Glomerular visceral epithelial cell (primary cell): Measurements from ENCODE around the gene BTNL3.
"Not testable (repeated sequence)": the region's sequence is repeated elsewhere in the genome, so short reads cannot be mapped to it uniquely, and the experiment has no call there.

Source experiments
- DNase-seq: peaks from one replicate; pipeline ENCODE4 v3.0.0-alpha.2; 2016; ENCODE audit errors: extremely low spot score

BTNL3 gene, protein sequence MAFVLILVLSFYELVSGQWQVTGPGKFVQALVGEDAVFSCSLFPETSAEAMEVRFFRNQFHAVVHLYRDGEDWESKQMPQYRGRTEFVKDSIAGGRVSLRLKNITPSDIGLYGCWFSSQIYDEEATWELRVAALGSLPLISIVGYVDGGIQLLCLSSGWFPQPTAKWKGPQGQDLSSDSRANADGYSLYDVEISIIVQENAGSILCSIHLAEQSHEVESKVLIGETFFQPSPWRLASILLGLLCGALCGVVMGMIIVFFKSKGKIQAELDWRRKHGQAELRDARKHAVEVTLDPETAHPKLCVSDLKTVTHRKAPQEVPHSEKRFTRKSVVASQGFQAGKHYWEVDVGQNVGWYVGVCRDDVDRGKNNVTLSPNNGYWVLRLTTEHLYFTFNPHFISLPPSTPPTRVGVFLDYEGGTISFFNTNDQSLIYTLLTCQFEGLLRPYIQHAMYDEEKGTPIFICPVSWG

DNA sequence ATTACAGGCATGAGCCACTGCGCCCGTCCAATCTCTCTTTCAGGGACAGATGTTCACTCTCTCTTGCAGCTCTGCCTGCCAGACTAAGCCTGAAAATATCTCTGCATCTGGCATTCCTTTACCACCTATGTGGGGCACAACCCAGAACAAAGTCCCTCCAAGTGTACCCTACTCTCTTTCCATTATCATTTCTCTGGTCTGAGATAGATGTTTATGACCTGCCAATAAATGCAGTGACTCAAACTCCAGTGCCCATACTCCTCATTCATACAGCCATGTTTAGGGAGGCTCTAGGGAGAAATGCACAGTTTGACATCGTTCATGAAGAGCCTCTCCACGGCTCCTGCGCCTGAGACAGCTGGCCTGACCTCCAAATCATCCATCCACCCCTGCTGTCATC, at the start of gene BTNL3:
TSS of gene BTNL3 (plus strand) at position 255 of the 400 bp plus-strand sequence. CDS start 183 bp downstream, outside the sequence.
- no peak for DNase-seq

DNA sequence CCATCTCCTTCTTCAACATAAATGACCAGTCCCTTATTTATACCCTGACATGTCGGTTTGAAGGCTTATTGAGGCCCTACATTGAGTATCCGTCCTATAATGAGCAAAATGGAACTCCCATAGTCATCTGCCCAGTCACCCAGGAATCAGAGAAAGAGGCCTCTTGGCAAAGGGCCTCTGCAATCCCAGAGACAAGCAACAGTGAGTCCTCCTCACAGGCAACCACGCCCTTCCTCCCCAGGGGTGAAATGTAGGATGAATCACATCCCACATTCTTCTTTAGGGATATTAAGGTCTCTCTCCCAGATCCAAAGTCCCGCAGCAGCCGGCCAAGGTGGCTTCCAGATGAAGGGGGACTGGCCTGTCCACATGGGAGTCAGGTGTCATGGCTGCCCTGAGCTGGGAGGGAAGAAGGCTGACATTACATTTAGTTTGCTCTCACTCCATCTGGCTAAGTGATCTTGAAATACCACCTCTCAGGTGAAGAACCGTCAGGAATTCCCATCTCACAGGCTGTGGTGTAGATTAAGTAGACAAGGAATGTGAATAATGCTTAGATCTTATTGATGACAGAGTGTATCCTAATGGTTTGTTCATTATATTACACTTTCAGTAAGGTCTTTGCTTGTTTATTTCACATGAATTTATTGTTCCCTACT, 38.2 kb upstream of the BTNL3 start:
- no peak for DNase-seq

DNA sequence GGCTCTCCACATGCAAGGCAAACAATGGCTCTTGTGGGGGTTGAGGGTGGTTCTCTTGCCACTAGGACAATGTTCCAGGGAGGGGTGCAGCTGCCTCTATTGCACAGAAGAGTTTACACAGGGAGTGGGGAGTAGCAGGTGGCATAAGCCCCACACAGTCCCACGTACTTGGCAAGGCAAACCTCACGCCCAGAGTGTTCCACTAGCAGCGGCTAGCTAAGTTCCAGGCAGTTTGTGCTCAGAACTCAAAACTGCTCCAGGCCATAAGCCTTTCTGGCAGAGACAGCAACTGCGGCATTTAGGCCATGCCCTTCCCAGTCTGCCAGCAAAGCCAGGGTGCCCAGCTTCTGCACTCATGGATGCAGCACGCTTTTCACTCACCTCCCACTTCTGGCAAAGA, 29.0 kb upstream of the BTNL3 start:
- DNase-seq: no peak

DNA sequence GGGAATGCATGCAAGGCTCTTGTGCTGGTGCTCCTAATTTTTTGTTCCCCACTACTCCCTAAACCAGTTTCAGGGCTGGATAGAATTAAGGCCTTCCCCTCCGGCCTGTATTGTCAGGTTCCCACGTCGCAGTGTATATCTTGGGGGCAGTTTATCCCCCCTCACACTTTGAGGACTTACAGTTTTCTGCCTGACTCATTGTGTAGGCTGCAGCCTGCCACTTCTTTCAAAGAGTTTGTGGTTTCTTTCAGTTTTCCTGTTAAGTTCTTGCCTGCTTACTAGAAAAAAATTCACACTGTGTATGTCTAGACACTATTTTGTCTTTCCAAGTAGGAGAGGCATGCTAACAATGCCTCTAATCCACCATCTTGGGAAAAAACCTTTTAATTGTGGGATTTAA, 28.4 kb upstream of the BTNL3 start:
- DNase-seq: no peak

DNA sequence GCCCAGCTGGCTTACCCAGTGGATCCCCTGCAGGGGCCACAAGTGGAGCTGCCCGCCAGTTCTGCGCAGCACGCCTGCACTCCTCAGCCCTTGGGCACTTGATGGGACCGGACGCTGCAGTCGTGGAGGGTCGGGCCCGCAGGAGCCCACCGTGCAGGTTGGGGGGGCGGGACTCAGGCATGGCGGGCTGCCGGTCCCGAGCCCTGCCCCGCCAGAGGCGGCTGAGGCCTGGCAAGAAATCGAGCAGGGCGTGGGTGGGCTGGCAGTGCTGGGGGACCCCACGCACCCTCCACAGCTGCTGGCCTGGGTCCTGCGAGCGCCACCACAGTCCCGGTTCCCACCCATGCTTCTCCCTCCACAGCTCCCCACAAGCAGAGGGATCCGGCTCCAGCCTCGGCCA, 19.2 kb upstream of the BTNL3 start:
- DNase-seq: no peak

GRCh38 chr5:180970336-180970735, 18.3 kb upstream of the BTNL3 start:
- DNase-seq: no peak

DNA sequence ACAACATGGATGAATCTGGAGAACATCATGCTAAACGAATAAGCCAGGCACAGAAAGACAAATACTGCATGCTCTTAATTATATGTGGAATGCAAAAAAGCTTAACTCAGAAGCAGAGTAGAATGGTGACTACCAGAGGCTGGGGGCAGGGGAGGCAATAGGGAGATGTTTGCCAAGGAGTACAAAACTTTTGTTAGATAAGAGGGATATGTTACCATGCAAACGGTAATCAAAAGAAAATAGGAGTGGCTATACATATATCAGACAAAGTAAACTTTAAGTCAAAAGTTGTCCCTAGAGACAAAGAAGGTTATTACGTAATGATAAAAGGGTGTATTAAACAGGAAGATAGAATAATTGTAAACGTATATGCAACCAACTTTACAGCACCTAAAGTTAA, 17.8 kb upstream of the BTNL3 start:
- DNase-seq: no peak

GRCh38 chr5:180974612-180975315, 13.9 kb upstream of the BTNL3 start:
- DNase-seq: no peak

DNA sequence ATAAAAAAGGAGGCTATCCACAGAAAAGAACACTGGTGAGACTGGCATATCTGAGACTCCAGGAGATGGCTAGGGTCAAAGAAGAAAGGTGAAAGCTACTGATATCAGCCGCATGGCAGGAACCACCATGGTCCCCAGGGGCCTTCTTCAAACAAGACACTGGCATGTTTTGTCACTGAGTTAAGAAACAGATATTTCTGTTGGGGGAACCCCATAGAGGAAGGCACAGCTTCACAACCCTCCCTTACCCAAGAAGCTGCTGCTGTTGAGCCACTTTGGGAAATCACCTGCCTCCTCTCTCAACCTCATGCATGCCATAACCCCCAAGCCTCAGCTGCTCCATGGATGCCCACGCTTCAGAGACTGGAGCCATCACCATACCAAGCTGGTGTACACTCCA, 13.3 kb upstream of the BTNL3 start:
- no peak for DNase-seq

- no peak for DNase-seq
Observed at GRCh38 chr5:180976518-180976917, 12.1 kb upstream of the BTNL3 start.

- DNase-seq: no peak
Observed at GRCh38 chr5:180977852-180978251, 10.8 kb upstream of the BTNL3 start.

DNA sequence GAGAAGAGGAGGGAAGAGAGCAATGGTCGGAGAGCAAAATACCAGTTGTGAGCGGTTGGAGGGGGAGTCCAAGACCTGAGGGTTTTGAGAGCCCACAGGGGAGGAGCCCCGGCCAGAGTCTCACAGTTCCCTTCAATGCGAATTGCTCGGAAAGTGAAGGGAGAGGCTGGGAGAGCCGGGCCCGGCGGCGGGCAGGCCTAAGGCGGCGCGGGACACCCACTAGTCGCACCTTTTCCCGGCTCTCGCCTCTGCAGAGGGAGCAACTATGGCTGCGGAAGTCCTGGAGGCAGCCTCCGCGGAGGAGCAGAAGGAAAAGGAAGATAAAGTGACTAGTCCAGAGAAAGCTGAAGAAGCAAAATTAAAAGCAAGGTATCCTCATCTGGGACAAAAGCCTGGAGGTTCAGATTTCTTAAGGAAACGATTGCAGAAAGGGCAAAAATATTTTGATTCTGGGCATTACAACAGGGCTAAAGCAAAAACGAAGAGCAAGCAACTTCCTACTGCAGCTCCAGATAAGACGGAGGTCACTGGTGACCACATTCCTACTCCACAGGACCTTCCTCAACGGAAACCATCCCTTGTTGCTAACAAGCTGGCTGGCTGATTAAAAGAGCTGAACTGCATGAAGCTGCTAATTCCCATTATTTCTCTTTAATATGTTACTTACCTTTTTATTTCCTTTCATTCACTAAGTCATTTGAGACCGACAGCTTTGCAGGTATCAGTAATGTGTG, 6.5 kb upstream of the BTNL3 start:
- DNase-seq: no peak

DNA sequence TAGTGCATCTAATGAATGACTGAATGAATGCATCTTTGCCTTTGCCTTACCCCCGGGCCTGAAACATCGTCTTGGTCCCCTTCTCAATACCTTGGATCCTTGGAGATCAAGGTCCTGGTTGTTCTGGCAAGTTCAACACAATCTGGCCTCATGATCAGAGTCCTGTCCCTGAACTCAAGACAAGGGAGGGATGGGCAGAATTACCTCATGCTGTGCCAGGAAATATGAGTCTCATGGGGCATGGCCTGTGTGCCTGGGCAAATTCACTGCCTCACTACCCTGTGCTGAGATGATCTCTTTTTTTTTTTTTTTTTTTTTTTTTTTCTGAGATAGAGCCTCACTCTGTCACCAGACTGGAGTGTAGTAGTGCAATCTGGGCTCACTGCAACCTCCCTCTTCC, 630 bp upstream of the BTNL3 start:
- no peak for DNase-seq

- no peak for DNase-seq
Observed at GRCh38 chr5:180990086-180990881, 1.6 kb downstream of the BTNL3 start.

GRCh38 chr5:180990882-180991242, 2.2 kb downstream of the BTNL3 start:
- DNase-seq: no peak

GRCh38 chr5:181001947-181002346, 13.3 kb downstream of the BTNL3 start:
- DNase-seq: no peak

DNA sequence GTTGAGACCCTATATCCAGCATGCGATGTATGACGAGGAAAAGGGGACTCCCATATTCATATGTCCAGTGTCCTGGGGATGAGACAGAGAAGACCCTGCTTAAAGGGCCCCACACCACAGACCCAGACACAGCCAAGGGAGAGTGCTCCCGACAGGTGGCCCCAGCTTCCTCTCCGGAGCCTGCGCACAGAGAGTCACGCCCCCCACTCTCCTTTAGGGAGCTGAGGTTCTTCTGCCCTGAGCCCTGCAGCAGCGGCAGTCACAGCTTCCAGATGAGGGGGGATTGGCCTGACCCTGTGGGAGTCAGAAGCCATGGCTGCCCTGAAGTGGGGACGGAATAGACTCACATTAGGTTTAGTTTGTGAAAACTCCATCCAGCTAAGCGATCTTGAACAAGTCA, 17.1 kb downstream of the BTNL3 start:
- DNase-seq: no peak

- no peak for DNase-seq
Observed at GRCh38 chr5:181008136-181008535, 19.5 kb downstream of the BTNL3 start.

DNA sequence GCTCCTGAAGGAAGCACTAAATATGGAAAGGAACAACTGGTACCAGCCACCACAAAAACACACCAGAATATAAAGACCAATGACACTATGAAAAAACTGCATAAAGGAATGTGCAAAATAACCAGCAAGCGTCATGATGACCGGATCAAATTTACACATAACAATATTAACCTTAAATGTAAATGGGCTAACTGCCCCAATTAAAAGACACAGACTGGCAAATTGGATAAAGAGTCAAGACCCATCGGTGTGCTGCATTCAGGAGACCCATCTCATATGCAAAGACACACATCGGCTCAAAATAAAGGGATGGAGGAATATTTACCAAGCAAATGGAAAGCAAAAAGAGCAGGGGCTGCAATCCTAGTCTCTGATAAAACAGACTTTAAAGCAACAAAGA, 21.4 kb downstream of the BTNL3 start:
- DNase-seq: not testable (repeated sequence)

DNA sequence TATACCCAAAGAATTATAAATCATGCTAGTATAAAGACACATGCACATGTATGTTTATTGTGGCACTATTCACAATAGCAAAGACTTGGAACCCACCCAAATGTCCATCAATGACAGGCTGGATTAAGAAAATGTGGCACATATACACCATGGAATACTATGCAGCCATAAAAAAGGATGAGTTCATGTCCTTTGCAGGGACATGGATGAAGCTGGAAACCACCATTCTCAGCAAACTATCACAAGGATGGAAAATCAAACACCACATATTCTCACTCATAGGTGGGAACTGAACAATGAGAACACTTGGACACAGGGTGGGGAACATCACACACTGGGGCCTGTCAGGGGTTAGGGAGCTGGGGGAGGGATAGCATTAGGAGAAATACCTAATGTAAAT, 26.0 kb downstream of the BTNL3 start:
- not testable (repeated sequence) for DNase-seq

- not testable (repeated sequence) for DNase-seq
Observed at GRCh38 chr5:181017448-181017847, 28.8 kb downstream of the BTNL3 start.
